H1 (cell line): Measurements from ENCODE around the gene DTNB. TPM values are rescaled to one million over a fixed set of nuclear protein-coding genes. Genes with fewer than 3 reads are reported as not detected.
A peak's percentile ranks its signal among the peaks of the same experiment; 100 is the strongest.

Experiments used
- CTCF ChIA-PET: fragments of 300-600 bp; sonication (Branson Sonifier 250); formaldehyde crosslinking; loops from one replicate; lab custom pipeline; 2021; ENCODE audit not compliant: partially characterized antibody; lab: Charles Lee
- POLR2A ChIA-PET: fragments of 300-600 bp; sonication (Branson Sonifier 250); formaldehyde crosslinking; loops from one replicate; lab custom pipeline; 2021; ENCODE audit warnings: inconsistent platforms; ENCODE audit not compliant: partially characterized antibody; lab: Charles Lee
- DNase-seq, 2 experiments: peaks; one replicate each; pipeline versions ENCODE4 v3.0.0 to v3.0.0-alpha.2; 2010 to 2022; ENCODE audit warnings: low spot score in 2 of 2, low read depth in 1 of 2, mixed read lengths in 1 of 2
- FAIRE-seq: peaks from 2 replicates; lab custom pipeline; 2011; peaks lifted over from hg19 to GRCh38; lab: Jason Lieb, UNC
- H2AFZ ChIP-seq: 2 replicates; pipeline ENCODE4 v1.8.1; 2012; ENCODE audit warnings: low read length, inconsistent platforms
- H2AK5ac ChIP-seq: 2 replicates; pipeline ENCODE4 v1.6.1; 2013; ENCODE audit warnings: low read depth, low read length
- H2BK120ac ChIP-seq: replicated peaks from 2 replicates; pipeline ENCODE3; 2013; ENCODE audit warnings: low read depth, low read length, inconsistent platforms
- H2BK12ac ChIP-seq: 2 replicates; pipeline ENCODE4 v1.6.1; 2013; ENCODE audit warnings: low read depth, low read length
- H2BK15ac ChIP-seq: 2 replicates; pipeline ENCODE4 v1.6.1; 2013; ENCODE audit warnings: low read length
- H2BK20ac ChIP-seq: 2 replicates; pipeline ENCODE4 v1.6.1; 2013; ENCODE audit warnings: low read length
- H2BK5ac ChIP-seq: 2 replicates; pipeline ENCODE4 v1.6.1; 2013; ENCODE audit warnings: low read depth, low read length
- H3K14ac ChIP-seq: 2 replicates; pipeline ENCODE4 v1.6.1; 2013; ENCODE audit warnings: inconsistent platforms; ENCODE audit not compliant: insufficient read length
- H3K18ac ChIP-seq: 2 replicates; pipeline ENCODE4 v1.6.1; 2013; ENCODE audit warnings: low read length; ENCODE audit errors: extremely low read depth
- H3K23ac ChIP-seq: 2 replicates; pipeline ENCODE4 v1.6.1; 2013; ENCODE audit warnings: inconsistent platforms; ENCODE audit not compliant: insufficient read length
- H3K23me2 ChIP-seq: 2 replicates; pipeline ENCODE4 v1.6.1; 2013; ENCODE audit warnings: low read depth, low read length
- H3K27ac ChIP-seq: 2 replicates; pipeline ENCODE4 v1.6.1; 2011; ENCODE audit warnings: low read depth, low read length, inconsistent platforms
- H3K27me3 ChIP-seq, 4 experiments: replicated peaks in 1 of 4; 1 replicate in 1 of 4; 2 replicates in 3 of 4; pipeline versions ENCODE4 v1.6.1 to v1.8.1; 2011 to 2013; ENCODE audit warnings: low read length in 3 of 4, mild to moderate bottlenecking in 3 of 4, inconsistent platforms in 2 of 4, mixed read lengths in 2 of 4, moderate library complexity in 1 of 4; ENCODE audit not compliant: control insufficient read depth in 3 of 4, insufficient read depth in 3 of 4; ENCODE audit errors: extremely low read depth in 1 of 4
- H3K36me3 ChIP-seq, 4 experiments: 2 replicates each; pipeline versions ENCODE4 v1.6.1 to v1.8.1; 2011 to 2013; ENCODE audit warnings: mild to moderate bottlenecking in 4 of 4, low read length in 3 of 4, moderate library complexity in 2 of 4, control low read depth in 1 of 4, inconsistent platforms in 1 of 4; ENCODE audit not compliant: insufficient read depth in 4 of 4, control insufficient read depth in 2 of 4
- H3K4ac ChIP-seq: replicated peaks from 2 replicates; pipeline ENCODE3; 2013; ENCODE audit warnings: low read length, low read depth, mixed read lengths, inconsistent platforms; ENCODE audit not compliant: insufficient read length
- H3K4me1 ChIP-seq, 4 experiments: replicated peaks in 1 of 4; 1 replicate in 1 of 4; 2 replicates in 3 of 4; pipeline versions ENCODE4 v1.6.1 to v1.8.1; 2011 to 2013; ENCODE audit warnings: low read length in 3 of 4, inconsistent platforms in 2 of 4, mixed read lengths in 1 of 4; ENCODE audit not compliant: insufficient read depth in 4 of 4, control insufficient read depth in 3 of 4
- H3K4me2 ChIP-seq, 2 experiments: 2 replicates each; pipeline versions ENCODE4 v1.6.1 to v1.8.1; 2011 to 2013; ENCODE audit warnings: low read depth in 2 of 2, low read length in 2 of 2, control low read depth in 1 of 2, inconsistent platforms in 1 of 2, mild to moderate bottlenecking in 1 of 2; ENCODE audit not compliant: insufficient read depth in 1 of 2
- H3K4me3 ChIP-seq, 4 experiments: fragments of 200-600, 300-600 bp in 1 of 4; sonication (generic), shearing (Covaris generic), sonication (Bioruptor Twin) in 1 of 4; 2 replicates each; pipeline versions ENCODE4 v1.5.1 to v1.8.1; 2011 to 2016; ENCODE audit warnings: low read length in 4 of 4, low read depth in 3 of 4, control low read depth in 2 of 4, inconsistent platforms in 2 of 4, mild to moderate bottlenecking in 2 of 4, mixed read lengths in 1 of 4, moderate library complexity in 1 of 4; ENCODE audit not compliant: insufficient read depth in 2 of 4; ENCODE audit errors: extremely low read depth in 1 of 4
- H3K56ac ChIP-seq: replicated peaks from 2 replicates; pipeline ENCODE3; 2013; ENCODE audit warnings: low read depth, mild to moderate bottlenecking, mixed read lengths, low read length, inconsistent platforms; ENCODE audit not compliant: insufficient read length
- H3K79me1 ChIP-seq: 2 replicates; pipeline ENCODE4 v1.6.1; 2013; ENCODE audit warnings: low read depth, low read length, control low read depth
- H3K79me2 ChIP-seq, 2 experiments: 2 replicates each; pipeline versions ENCODE4 v1.6.1 to v1.8.1; 2012 to 2013; ENCODE audit warnings: low read length in 2 of 2, mild to moderate bottlenecking in 2 of 2, inconsistent platforms in 1 of 2; ENCODE audit not compliant: insufficient read depth in 2 of 2, control insufficient read depth in 1 of 2
- H3K9ac ChIP-seq, 4 experiments: replicated peaks in 1 of 4; 1 replicate in 1 of 4; 2 replicates in 3 of 4; pipeline versions ENCODE4 v1.6.1 to v1.8.1; 2011 to 2013; ENCODE audit warnings: low read depth in 3 of 4, low read length in 3 of 4, control low read depth in 2 of 4, mild to moderate bottlenecking in 2 of 4, moderate library complexity in 2 of 4, inconsistent platforms in 1 of 4; ENCODE audit errors: extremely low read depth in 1 of 4
- H3K9me3 ChIP-seq, 2 experiments: 2 replicates each; pipeline versions ENCODE4 v1.6.1 to v1.8.1; 2012 to 2013; ENCODE audit warnings: mild to moderate bottlenecking in 2 of 2, moderate library complexity in 2 of 2, control low read depth in 1 of 2, inconsistent platforms in 1 of 2, low read depth in 1 of 2, low read length in 1 of 2, mixed read lengths in 1 of 2; ENCODE audit not compliant: insufficient read depth in 2 of 2
- H4K20me1 ChIP-seq, 2 experiments: replicated peaks in 1 of 2; 2 replicates each; pipeline versions ENCODE3 to v1.8.1; 2011 to 2013; ENCODE audit warnings: inconsistent platforms in 2 of 2, low read length in 2 of 2, mild to moderate bottlenecking in 1 of 2; ENCODE audit not compliant: insufficient read depth in 2 of 2, control insufficient read depth in 1 of 2
- H4K5ac ChIP-seq: 2 replicates; pipeline ENCODE4 v1.6.1; 2013; ENCODE audit warnings: low read length, low read depth, mixed read lengths, inconsistent platforms; ENCODE audit not compliant: insufficient read length
- H4K8ac ChIP-seq: 2 replicates; pipeline ENCODE4 v1.8.0; 2013; ENCODE audit warnings: mild to moderate bottlenecking, moderate library complexity, low read length, inconsistent platforms; ENCODE audit not compliant: insufficient read depth; ENCODE audit errors: extremely low read depth
- H4K91ac ChIP-seq: replicated peaks from 2 replicates; pipeline ENCODE3; 2013; ENCODE audit warnings: low read length, mixed read lengths, inconsistent platforms; ENCODE audit not compliant: insufficient read length
- ATF3 ChIP-seq: IDR thresholded peaks from 2 replicates; pipeline ENCODE4 v1.6.1; 2011; ENCODE audit warnings: low read depth, mild to moderate bottlenecking, low read length; ENCODE audit not compliant: insufficient read depth
- EP300 ChIP-seq, 2 experiments: IDR thresholded peaks; 1 replicate in 1 of 2; 2 replicates in 1 of 2; pipeline ENCODE4 v1.6.1; 2011 to 2012; ENCODE audit warnings: low read depth in 2 of 2, low read length in 2 of 2, mild to moderate bottlenecking in 2 of 2, borderline replicate concordance in 1 of 2, inconsistent platforms in 1 of 2, moderate library complexity in 1 of 2
- KDM1A ChIP-seq: fragments of 200-600, 300-600 bp; sonication (generic); IDR thresholded peaks from 2 replicates; pipeline ENCODE4 v1.7.1; 2016; ENCODE audit warnings: mild to moderate bottlenecking, low read length, borderline replicate concordance
- NANOG ChIP-seq: IDR thresholded peaks from 2 replicates; pipeline ENCODE4 v1.6.1; 2011; ENCODE audit warnings: low read length, low read depth, mild to moderate bottlenecking, inconsistent platforms; ENCODE audit not compliant: insufficient read depth, poor library complexity, severe bottlenecking
- POLR2A ChIP-seq, 2 experiments: IDR thresholded peaks; 1 replicate in 1 of 2; 2 replicates in 1 of 2; pipeline ENCODE4 v1.6.1; 2011; ENCODE audit warnings: low read depth in 2 of 2, low read length in 2 of 2, mild to moderate bottlenecking in 2 of 2; ENCODE audit errors: control extremely low read depth in 1 of 2
- TEAD4 ChIP-seq: IDR thresholded peaks from 2 replicates; pipeline ENCODE4 v1.6.1; 2012; ENCODE audit warnings: low read depth, low read length, inconsistent platforms, mixed read lengths
- YY1 ChIP-seq: IDR thresholded peaks from 2 replicates; pipeline ENCODE4 v1.6.1; 2011; ENCODE audit warnings: low read depth, mild to moderate bottlenecking, low read length
- ZNF274 ChIP-seq: IDR thresholded peaks from 2 replicates; pipeline ENCODE4 v1.7.0; 2012; ENCODE audit warnings: low read length, borderline replicate concordance; ENCODE audit errors: extremely low read depth
- WGBS, 2 experiments: shearing (Covaris generic) in 1 of 2; methylation state at CpG; one replicate each; pipeline versions ENCODE4 v1.1.6 to v1.1.7; 2013 to 2015; ENCODE audit warnings: low lambda C conversion rate in 2 of 2, mixed read lengths in 2 of 2, inconsistent platforms in 1 of 2, low coverage in 1 of 2, missing lambda C conversion rate in 1 of 2; ENCODE audit not compliant: insufficient replicate concordance in 2 of 2, insufficient coverage in 1 of 2, insufficient read length in 1 of 2; ENCODE audit errors: extremely low coverage in 1 of 2, missing lambda C conversion rate in 1 of 2; 5-methylcytosine and 5-hydroxymethylcytosine counted together
- polyA plus RNA-seq, 7 experiments: library from polyadenylated mRNA; depleted of rRNA in 3 of 7; stranded (reverse) in 5 of 7; unstranded in 2 of 7; fragments of >200 nt in 5 of 7; fragments of 200-250 nt in 2 of 7; gene quantifications; 1 replicate in 5 of 7; 2 replicates in 1 of 7; 4 replicates in 1 of 7; pipeline versions ENCODE4 v1.2.1 to v1.2.3, GENCODE V29; 2011 to 2013; ENCODE audit warnings: missing spikeins in 2 of 7, mixed read lengths in 2 of 7
- total RNA-seq: library from RNA; stranded (reverse); fragmentation: NEBNext Ultra II Directional; extraction: Animal tissue kit (Norgen Biotek cat#: 25700); gene quantifications from 2 replicates; pipeline ENCODE4 v1.2.1, GENCODE V29; 2021

Gene DTNB
- total and polyA plus RNA-seq, 2 of the 8 experiments (the other 6 are each of a cell fraction or from before 2014, with no cell fraction given) = 39.6 to 49.5 TPM

- Histone ChIP-seq H2AK5ac (no peak overlapping the region), H4K8ac (no peak overlapping the region), H2BK12ac (no peak overlapping the region), H4K5ac (no peak overlapping the region), H3K56ac (no peak overlapping the region), H3K27ac (no peak overlapping the region), H3K4me1 (no peaks in the 10 kb centered on the region; a peak in 2 of 7 replicates), H3K27me3 (no peaks in the 10 kb centered on the region), H3K9ac (no peak overlapping the region), H2BK15ac (no peak overlapping the region), H2BK120ac (no peak overlapping the region), H3K79me1 (no peaks in the 10 kb centered on the region), H3K23ac (no peak overlapping the region), H4K20me1 (no peaks in the 10 kb centered on the region), H3K9me3 (no peaks in the 10 kb centered on the region), H4K91ac (no peak overlapping the region), H3K4me3 (no peak overlapping the region), H2AFZ (no peak overlapping the region), H2BK5ac (no peak overlapping the region), H2BK20ac (no peak overlapping the region), H3K23me2 (no peaks in the 10 kb centered on the region), H3K79me2 (no peaks in the 10 kb centered on the region), H3K18ac (no peak overlapping the region), H3K4me2 (no peak overlapping the region), H3K36me3 (peaks cover 0 to 2% (median 0%) of the 10 kb centered on the region in 4 experiments; a peak in 1 of 8 replicates), H3K14ac (no peak overlapping the region), H3K4ac (no peak overlapping the region)
- POLR2A ChIA-PET = no interaction called here
- CTCF ChIA-PET = interaction anchor here (0.6 to 1.3 kb wide), 3 partner anchors 9 to 256 kb away, joined by 3 to 8 read pairs (median 3); no protein-coding TSS in a partner anchor
- TF ChIP-seq POLR2A (IDR thresholded peaks at IDR 0.05; ENCODE audit: control extremely low read depth in 1 of 2, low read depth in 2 of 2, low read length in 2 of 2) (no peak), TEAD4 (peak; percentile 86), EP300 (IDR thresholded peaks at IDR 0.05; ENCODE audit: borderline replicate concordance in 1 of 2, low read depth in 2 of 2, low read length in 2 of 2) (0 out of 3 replicates have a peak, but pooled peaks of 1 of the 2 experiments have one; percentile 16), KDM1A (peak; percentile 80; the same call in 1 of the 2 replicates), NANOG (peak; percentile 31), YY1 (0 out of 2 replicates have a peak, but pooled peaks have one; percentile 57), ZNF274 (no peak), ATF3 (no peak)
- DNase-seq (peak in 1 of 2 experiments; percentile 41), FAIRE-seq (peak; percentile 83)
- WGBS, 2 experiments = 54% methylated on average over 8 of the region's 8 CpGs; no CpG with 5 or more reads in 1 of the 2 experiments
Observed at GRCh38 chr2:25445464-25445863, 227.9 kb downstream of the DTNB start.
